ENCODE data around the gene MAX.

GRCh38 chr14:65110525-65110924, 8.2 kb upstream of the MAX start:
- TF ChIP-seq CTCF (conservative IDR thresholded peaks at IDR 0.05; ENCODE audit: low read depth, low read length) (no peak), CHD1 (IDR thresholded peaks at IDR 0.05; ENCODE audit: low read depth, low read length) (no peak), RAD21 (IDR thresholded peaks at IDR 0.05; ENCODE audit: low read length) (no peak), SMC3 (IDR thresholded peaks at IDR 0.05; ENCODE audit: low read depth, low read length) (no peak), ELK1 (IDR thresholded peaks at IDR 0.05; ENCODE audit: borderline replicate concordance, low read depth, low read length) (no peak), MXI1 (IDR thresholded peaks at IDR 0.05; ENCODE audit: borderline replicate concordance, low read depth, low read length) (no peak), POLR2A (IDR thresholded peaks at IDR 0.05; ENCODE audit: low read depth, low read length) (no peak), FOS (IDR thresholded peaks at IDR 0.05; ENCODE audit: low read depth, low read length) (no peak), USF2 (IDR thresholded peaks at IDR 0.05; ENCODE audit: low read depth, low read length) (no peak), BHLHE40 (IDR thresholded peaks at IDR 0.05; ENCODE audit: low read depth, low read length) (no peak), RCOR1 (IDR thresholded peaks at IDR 0.05; ENCODE audit: insufficient replicate concordance, low read length) (no peak), RFX5 (IDR thresholded peaks at IDR 0.05; ENCODE audit: low read depth, low read length) (no peak)

All from IMR-90 (cell line).